Stimulated activated naive B cell treated with anti-CD40 and anti-IgM and Interleukin-4, amounts not matched to agents 10 μg/mL and 1 μg/mL and 100 μg/mL, for 72 hours (primary cell): ENCODE results near the gene MYBPH.

Source experiments
- ATAC-seq, 2 donors: fragments of 150-1000 bp; cut with Tn5 transposase; replicated peaks; 2 replicates each; pipeline ENCODE4 v1.10.0; 2021; ENCODE audit warnings: moderate library complexity in 1 of 2
- DNase-seq: peaks from one replicate; pipeline ENCODE4 v3.0.0; 2021
- H3K27ac Mint-ChIP-seq: one replicate; pipeline ENCODE4 v1.8.0; 2022; ENCODE audit warnings: mild to moderate bottlenecking, mixed read lengths
- H3K27me3 Mint-ChIP-seq, 2 donors: one replicate each; pipeline ENCODE4 v1.8.0; 2022; ENCODE audit warnings: mixed read lengths in 2 of 2
- H3K36me3 Mint-ChIP-seq, 2 donors: one replicate each; pipeline ENCODE4 v1.8.0; 2022; ENCODE audit warnings: mixed read lengths in 2 of 2, mild to moderate bottlenecking in 1 of 2
- H3K4me1 Mint-ChIP-seq, 2 donors: one replicate each; pipeline ENCODE4 v1.8.0; 2022; ENCODE audit warnings: mixed read lengths in 2 of 2, mild to moderate bottlenecking in 1 of 2
- H3K4me3 Mint-ChIP-seq, 2 donors: one replicate each; pipeline ENCODE4 v1.8.0; 2022; ENCODE audit warnings: mild to moderate bottlenecking in 2 of 2, mixed read lengths in 2 of 2, moderate library complexity in 1 of 2
- H3K9me3 Mint-ChIP-seq, 2 donors: one replicate each; pipeline ENCODE4 v1.8.0; 2022; ENCODE audit warnings: mixed read lengths in 2 of 2, mild to moderate bottlenecking in 1 of 2

MYBPH gene

DNA sequence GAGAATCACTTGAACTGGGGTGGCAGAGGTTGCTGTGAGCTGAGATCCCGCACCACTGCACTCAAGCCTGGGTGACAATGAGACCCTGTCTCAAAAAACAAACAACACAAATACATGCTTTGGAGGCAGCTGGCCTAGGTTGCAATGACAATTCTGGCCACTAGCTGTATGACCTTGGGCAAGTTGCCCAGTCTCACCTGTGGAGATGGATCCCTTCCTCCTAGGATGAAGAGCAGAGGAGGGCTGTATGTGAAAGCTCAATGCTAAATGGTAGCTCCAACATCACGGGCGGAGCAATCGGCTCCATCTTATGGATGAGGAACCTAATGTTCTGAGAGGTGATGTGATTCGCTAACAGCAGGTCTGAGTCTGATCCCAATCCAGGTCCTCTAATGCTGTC is 27.5 kb downstream of the MYBPH start:
- peaks cover 0 to 3% of the 10 kb centered on the region in 2 donors for H3K4me1 Mint-ChIP-seq
- no peak overlapping the region for H3K27ac Mint-ChIP-seq
- DNase-seq: no peak
- ATAC-seq: no peak
- H3K27me3 Mint-ChIP-seq: no peaks in the 10 kb centered on the region
- no peak overlapping the region for H3K4me3 Mint-ChIP-seq
- peaks cover 2 to 3% of the 10 kb centered on the region in 2 donors for H3K9me3 Mint-ChIP-seq
- no peaks in the 10 kb centered on the region for H3K36me3 Mint-ChIP-seq

DNA sequence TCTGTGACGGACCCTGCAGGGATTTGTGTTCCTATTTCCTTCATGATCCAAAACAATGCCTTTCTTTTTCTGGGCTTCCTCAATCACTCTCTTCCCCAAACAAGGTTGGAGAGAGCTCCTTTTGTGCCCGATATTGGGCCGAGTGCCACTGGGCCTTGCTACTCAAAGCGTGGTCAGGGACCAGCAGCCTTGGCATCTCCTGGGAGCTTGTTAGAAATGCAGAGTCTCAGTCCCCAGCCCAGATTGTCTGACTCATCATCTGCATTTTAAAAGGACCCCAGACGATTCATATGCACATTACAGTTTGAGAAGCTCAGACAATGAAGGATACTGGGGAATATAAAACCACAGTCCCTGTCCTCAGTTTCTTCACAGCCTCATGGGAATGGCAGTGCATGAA is 28.2 kb downstream of the MYBPH start:
- Mint-ChIP-seq H3K27ac (no peak overlapping the region), H3K27me3 (no peaks in the 10 kb centered on the region), H3K4me1 (peaks cover 4 to 5% of the 10 kb centered on the region in 2 donors), H3K36me3 (no peaks in the 10 kb centered on the region), H3K9me3 (peaks cover 2 to 3% of the 10 kb centered on the region in 2 donors), H3K4me3 (no peak overlapping the region)
- no peak for DNase-seq
- ATAC-seq: no peak

DNA sequence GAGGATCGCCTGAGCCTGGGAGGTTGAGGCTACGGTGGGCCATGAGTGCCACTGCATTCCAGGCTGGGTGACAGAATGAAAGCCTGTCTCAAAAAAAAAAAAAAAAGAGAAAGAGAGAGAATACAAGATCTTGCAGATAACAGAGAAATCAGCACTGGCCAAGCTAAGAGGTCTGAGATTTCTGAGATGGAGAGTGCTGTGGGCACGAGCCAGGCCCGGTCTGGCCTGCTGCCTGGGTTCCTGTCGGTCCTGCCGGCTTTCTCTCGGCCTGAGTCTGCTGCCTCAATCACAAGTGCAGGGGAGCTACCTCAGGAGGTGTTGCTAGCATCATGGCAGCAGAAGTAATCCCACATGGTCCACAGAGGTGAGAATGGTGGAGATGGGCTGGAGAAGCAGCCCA is 29.1 kb downstream of the MYBPH start:
- H3K4me3 Mint-ChIP-seq: no peak overlapping the region
- DNase-seq: no peak
- peaks cover 4 to 10% of the 10 kb centered on the region in 2 donors for H3K4me1 Mint-ChIP-seq
- ATAC-seq: no peak
- peaks cover 2 to 3% of the 10 kb centered on the region in 2 donors for H3K9me3 Mint-ChIP-seq
- no peaks in the 10 kb centered on the region for H3K27me3 Mint-ChIP-seq
- H3K27ac Mint-ChIP-seq: no peak overlapping the region
- H3K36me3 Mint-ChIP-seq: peaks cover 0 to 2% of the 10 kb centered on the region in 2 donors

DNA sequence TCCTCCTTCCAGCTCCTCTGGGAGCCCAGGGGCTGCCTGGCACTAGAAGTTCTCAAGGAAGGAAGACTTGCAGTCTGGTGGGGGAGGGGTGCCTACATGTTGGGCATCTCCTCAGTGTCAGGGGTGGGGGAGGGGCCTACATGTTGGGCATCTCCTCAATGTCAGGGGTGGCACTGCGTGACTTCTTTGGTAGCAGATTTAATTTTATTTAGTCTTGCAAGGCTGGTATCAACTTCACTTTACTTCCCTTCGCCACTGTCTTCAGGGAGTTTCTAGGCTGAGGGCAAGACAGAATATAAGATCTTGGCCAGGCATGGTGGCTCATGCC is 29.6 kb downstream of the MYBPH start:
- H3K27ac Mint-ChIP-seq: no peak overlapping the region
- DNase-seq (no peak), ATAC-seq (no peak)
- H3K9me3 Mint-ChIP-seq: peaks cover 2 to 3% of the 10 kb centered on the region in 2 donors
- H3K4me3 Mint-ChIP-seq: no peak overlapping the region
- H3K4me1 Mint-ChIP-seq: peaks cover 4 to 13% of the 10 kb centered on the region in 2 donors
- H3K27me3 Mint-ChIP-seq: no peaks in the 10 kb centered on the region
- H3K36me3 Mint-ChIP-seq: peaks cover 0 to 2% of the 10 kb centered on the region in 2 donors

DNA sequence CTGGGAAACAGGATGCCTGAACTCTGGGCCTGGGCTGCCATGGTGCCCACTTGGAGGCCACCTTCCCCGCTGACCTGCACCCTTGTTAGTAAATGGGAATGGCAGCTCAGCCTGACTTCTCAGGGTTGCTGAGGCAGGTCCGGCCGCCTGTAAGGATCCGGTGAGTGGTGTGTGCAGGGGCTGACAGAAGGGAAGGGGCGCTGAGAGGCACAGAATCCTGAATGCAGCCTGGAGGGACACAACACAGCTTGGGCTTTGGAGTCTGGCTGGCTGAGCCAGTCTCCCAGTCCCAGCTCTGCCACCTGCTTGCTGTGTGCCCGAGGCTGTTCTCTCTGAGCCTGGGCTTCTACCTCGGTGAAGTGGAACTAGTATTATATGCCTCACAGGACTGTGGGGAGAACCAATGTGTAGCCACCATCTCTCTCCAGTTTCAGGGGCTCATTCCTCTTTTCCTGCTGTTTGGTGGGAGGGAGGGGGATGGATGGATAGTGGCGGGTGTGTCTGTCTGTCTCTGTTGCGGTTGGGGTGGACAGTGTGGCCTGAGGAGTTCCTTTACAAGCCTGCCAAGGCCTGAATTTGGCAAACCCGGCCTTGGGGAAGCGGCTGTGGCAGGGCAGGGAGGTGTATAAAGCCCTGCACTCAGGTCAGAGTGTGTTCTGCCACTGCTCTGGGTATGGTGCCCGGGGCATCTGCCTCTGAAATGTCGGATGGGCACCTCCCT is 30.1 kb downstream of the MYBPH start:
- peaks cover 2 to 3% of the 10 kb centered on the region in 2 donors for H3K9me3 Mint-ChIP-seq
- H3K36me3 Mint-ChIP-seq: peaks cover 0 to 2% of the 10 kb centered on the region in 2 donors
- no peak for DNase-seq
- H3K4me1 Mint-ChIP-seq: peaks cover 6 to 18% of the 10 kb centered on the region in 2 donors
- no peak for ATAC-seq
- H3K27ac Mint-ChIP-seq: no peak overlapping the region
- H3K4me3 Mint-ChIP-seq: no peak overlapping the region
- no peaks in the 10 kb centered on the region for H3K27me3 Mint-ChIP-seq

DNA sequence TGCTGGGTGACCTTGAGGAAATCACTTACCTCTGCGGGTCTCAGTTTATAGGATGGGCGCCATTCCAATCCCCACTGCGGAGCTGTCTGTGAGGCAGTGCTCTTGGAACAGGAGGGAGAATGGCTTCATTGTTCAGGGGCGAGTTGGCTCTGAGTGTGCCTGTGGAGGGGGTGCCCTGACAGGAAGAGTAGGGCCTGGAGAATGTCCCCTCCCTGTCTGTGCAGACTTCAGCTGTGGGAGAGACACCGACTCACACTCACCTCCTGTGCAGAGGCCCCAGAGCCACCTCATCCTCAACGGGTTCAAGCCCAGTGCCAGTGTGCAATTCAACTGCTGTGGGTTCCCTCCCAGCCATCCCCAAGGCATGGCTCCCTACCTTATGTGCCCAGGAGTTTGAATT is 31.0 kb downstream of the MYBPH start:
- no peak for ATAC-seq

DNA sequence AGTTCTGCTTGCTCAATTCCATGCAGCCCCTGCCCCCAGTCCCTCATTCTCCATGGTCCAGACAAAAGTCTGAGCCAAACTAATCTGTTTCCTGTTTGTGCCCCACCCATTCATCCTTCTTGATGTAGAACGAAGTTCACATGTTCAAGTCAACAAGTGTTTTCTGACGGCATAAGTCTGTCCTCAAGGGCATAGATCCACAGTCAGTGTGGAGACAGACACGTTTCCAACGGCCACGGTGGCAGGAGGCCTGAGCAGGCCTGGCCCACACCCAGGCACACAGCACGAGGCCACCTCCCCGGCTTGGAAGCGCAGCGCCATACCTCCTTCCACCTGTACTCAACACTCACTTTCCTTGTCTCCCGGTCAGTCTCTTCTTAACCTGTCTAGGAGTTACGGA is 32.0 kb downstream of the MYBPH start:
- DNase-seq (no peak), ATAC-seq (no peak)
- Mint-ChIP-seq H3K36me3 (peaks cover 0 to 2% of the 10 kb centered on the region in 2 donors), H3K4me3 (no peak overlapping the region), H3K4me1 (peaks cover 3 to 18% of the 10 kb centered on the region in 2 donors), H3K27ac (no peak overlapping the region), H3K27me3 (no peaks in the 10 kb centered on the region), H3K9me3 (peaks cover 2 to 3% of the 10 kb centered on the region in 2 donors)

More for the DNA sequence above, 31.0 kb downstream of the MYBPH start:
- peaks cover 6 to 18% of the 10 kb centered on the region in 2 donors for H3K4me1 Mint-ChIP-seq
- no peak overlapping the region for H3K4me3 Mint-ChIP-seq
- no peak for DNase-seq
- peaks cover 0 to 2% of the 10 kb centered on the region in 2 donors for H3K36me3 Mint-ChIP-seq
- H3K27me3 Mint-ChIP-seq: no peaks in the 10 kb centered on the region
- peaks cover 2 to 3% of the 10 kb centered on the region in 2 donors for H3K9me3 Mint-ChIP-seq
- no peak overlapping the region for H3K27ac Mint-ChIP-seq

DNA sequence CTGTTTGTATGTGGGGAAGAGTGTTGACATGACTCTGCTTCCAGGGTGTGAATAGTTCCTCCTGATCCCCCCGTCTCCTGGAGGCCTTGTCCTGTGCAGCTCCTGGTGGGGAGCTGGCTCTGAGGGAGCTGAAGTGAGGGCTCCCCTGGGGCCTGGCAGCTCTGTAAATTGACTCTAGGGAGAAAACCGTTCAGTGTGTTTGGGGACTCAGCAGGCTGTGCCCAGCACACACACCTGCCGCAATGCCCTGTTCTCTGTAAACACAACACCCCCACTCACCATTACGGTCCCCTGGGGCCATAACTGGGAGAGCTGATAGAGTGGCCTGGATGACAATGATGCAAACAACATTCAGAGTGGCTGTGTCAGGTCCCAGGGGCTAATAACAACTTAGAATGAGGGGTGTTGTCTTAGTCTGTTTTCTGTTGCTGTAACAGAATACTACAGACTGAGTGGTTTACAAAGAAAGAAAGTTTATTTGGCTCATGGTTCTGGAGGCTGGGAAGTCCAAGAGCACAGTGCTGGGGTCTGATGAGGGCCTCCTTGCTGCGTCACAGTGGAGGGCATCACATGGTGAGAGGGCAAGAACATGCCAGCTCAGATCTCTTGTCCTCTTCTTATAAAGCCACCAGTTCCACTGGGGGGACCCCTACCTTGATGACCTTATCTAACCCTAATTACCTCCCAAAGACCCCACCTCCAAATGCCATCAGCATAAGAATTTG is 32.8 kb downstream of the MYBPH start:
- H3K9me3 Mint-ChIP-seq: peaks cover 2 to 3% of the 10 kb centered on the region in 2 donors
- no peak overlapping the region for H3K4me3 Mint-ChIP-seq
- no peak for DNase-seq
- peak; percentile 53 to 62 for ATAC-seq
- peaks cover 3 to 18% of the 10 kb centered on the region in 2 donors for H3K4me1 Mint-ChIP-seq
- no peaks in the 10 kb centered on the region for H3K27me3 Mint-ChIP-seq
- H3K27ac Mint-ChIP-seq: peak overlapping the region; percentile 53
- peaks cover 0 to 2% of the 10 kb centered on the region in 2 donors for H3K36me3 Mint-ChIP-seq

DNA sequence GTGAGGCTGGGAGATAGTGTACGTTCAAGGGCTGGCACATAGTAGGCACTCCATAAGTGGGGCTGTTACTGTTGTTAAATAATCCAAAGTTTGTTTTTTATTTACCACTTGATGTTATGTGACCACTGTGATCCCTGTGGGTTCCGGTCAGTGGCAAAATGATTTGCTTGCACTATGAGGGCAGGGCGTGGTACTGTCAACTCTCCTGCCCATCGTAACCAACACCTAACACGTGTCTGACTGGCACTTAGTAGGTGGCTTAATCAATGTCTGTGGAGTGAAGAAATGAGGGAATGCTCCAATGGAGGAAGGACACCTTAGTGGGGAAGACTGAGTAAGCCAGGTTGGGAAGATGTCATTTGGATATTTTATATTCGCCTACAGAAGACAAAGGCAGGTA is 33.5 kb downstream of the MYBPH start:
- Mint-ChIP-seq H3K4me1 (peaks cover 3 to 18% of the 10 kb centered on the region in 2 donors), H3K36me3 (peaks cover 0 to 2% of the 10 kb centered on the region in 2 donors), H3K27ac (no peak overlapping the region), H3K4me3 (no peak overlapping the region), H3K9me3 (peaks cover 2 to 3% of the 10 kb centered on the region in 2 donors), H3K27me3 (peaks cover 0 to 3% of the 10 kb centered on the region in 2 donors)
- DNase-seq (no peak), ATAC-seq (no peak)

DNA sequence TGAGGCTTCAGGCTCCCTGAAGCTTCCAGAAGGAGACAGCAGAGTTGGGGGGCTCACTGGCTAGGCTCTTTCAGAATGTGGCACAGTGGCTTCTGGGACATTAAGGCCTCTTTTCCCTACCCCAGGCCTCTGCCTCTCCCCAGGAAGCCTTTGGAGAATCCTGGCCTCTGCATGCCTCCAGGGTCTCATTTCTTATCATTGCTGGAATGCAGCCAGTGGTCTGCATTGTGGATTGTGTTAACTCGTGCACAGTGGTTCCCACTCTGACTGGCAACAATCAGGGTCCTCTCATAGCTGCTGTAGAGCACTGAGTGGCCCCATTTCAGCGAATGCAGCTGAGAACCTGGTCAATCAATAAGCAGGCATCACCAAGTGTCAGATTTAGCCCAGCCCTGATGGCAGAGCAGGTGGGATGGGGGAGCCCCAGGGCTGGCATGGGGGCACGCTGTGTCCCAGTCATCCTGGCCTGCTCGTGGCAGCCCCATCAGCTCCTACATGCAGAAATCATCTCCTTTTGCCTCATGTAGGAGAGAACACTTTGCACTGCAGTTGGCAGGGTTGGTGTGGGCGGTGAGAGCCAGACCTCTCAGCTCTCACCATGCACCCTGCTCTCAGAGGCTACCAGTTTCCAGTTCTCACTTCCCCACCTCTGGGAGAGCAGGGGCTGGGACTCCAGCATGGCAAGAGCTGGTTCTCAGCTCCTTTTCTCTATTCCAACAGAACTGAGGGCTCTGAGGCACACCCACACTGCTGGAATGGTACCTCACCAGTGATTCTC is 34.7 kb downstream of the MYBPH start:
- peak; percentile 84 to 86 for ATAC-seq
- peaks cover 6 to 25% of the 10 kb centered on the region in 2 donors for H3K4me1 Mint-ChIP-seq
- peaks cover 2 to 3% of the 10 kb centered on the region in 2 donors for H3K9me3 Mint-ChIP-seq
- no peak overlapping the region for H3K27ac Mint-ChIP-seq
- peaks cover 0 to 2% of the 10 kb centered on the region in 2 donors for H3K36me3 Mint-ChIP-seq
- DNase-seq: peak; percentile 14
- peaks cover 0 to 8% of the 10 kb centered on the region in 2 donors for H3K27me3 Mint-ChIP-seq
- no peak overlapping the region for H3K4me3 Mint-ChIP-seq

DNA sequence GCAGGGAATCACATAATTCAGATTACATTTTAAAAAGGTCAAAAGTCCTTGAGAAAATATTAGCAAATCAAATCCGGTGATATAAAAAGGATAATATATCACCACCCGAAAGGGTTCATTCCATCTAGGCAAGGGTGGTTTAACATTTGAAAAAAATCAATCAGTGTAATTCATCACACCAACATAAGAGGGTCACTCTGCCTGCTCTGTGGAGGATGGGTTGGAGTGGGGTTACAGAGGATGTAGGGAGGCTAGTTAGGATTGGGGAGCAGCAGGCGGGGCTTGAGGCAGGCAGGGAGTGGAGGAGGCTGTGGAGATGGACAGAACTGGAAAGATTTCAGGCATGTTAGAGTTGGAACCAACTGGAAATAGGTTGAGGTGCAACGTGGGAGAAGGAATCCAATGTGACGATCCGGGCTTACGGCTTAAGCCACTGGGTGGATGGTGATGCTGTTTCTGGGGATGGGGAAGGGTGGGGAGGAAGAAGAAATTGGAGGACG is 35.6 kb downstream of the MYBPH start:
- Mint-ChIP-seq H3K27ac (no peak overlapping the region), H3K27me3 (peaks cover 0 to 8% of the 10 kb centered on the region in 2 donors), H3K4me3 (no peak overlapping the region), H3K4me1 (peaks cover 8 to 29% of the 10 kb centered on the region in 2 donors), H3K9me3 (peaks cover 2 to 3% of the 10 kb centered on the region in 2 donors), H3K36me3 (peaks cover 0 to 2% of the 10 kb centered on the region in 2 donors)
- DNase-seq (no peak), ATAC-seq (no peak)

DNA sequence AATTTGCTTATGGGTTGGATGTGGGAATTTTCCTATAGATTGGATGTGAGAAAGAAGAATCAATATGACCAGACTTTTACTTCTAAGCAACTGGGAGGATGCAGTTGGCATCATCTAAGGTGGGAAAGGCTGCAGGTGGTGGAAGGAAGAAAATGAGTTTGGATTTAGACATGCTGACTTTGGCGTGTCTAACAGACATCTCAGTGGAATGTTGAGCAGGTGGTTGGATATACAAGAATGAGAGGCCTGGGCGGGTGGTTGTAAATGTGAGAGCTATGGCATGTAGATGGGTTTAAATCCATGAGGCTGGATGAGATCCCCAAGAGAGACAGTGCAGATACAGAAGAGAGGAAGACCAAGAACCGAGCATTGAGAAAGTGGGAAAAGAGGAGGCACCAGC is 37.6 kb downstream of the MYBPH start:
- Mint-ChIP-seq H3K36me3 (peaks cover 0 to 2% of the 10 kb centered on the region in 2 donors), H3K9me3 (no peaks in the 10 kb centered on the region), H3K27me3 (peaks cover 0 to 8% of the 10 kb centered on the region in 2 donors), H3K4me1 (peaks cover 8 to 29% of the 10 kb centered on the region in 2 donors), H3K4me3 (no peak overlapping the region), H3K27ac (no peak overlapping the region)
- no peak for ATAC-seq
- no peak for DNase-seq

DNA sequence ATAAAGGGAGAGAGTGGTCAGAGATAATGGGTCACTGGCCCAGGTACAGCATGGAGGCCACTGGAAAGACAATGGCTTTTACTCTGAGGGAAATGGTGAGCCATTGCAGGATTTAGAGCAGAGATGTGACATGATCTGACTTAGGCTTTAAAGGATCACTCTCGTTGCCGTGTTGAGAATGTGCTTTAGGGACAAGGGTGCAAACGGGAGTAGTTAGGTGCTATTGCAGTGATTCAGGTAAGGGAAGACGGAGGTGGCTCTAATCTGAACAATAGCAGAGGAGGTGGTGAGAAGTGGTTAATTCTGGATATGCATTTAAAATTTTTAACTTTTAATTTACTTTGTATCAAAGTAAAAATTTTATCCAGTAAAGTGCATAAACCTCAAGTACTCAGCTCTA is 38.3 kb downstream of the MYBPH start:
- Mint-ChIP-seq H3K9me3 (no peaks in the 10 kb centered on the region), H3K36me3 (peaks cover 0 to 2% of the 10 kb centered on the region in 2 donors), H3K4me3 (no peak overlapping the region), H3K27me3 (peaks cover 0 to 8% of the 10 kb centered on the region in 2 donors), H3K27ac (no peak overlapping the region), H3K4me1 (peaks cover 7 to 23% of the 10 kb centered on the region in 2 donors)
- ATAC-seq (no peak), DNase-seq (no peak)

DNA sequence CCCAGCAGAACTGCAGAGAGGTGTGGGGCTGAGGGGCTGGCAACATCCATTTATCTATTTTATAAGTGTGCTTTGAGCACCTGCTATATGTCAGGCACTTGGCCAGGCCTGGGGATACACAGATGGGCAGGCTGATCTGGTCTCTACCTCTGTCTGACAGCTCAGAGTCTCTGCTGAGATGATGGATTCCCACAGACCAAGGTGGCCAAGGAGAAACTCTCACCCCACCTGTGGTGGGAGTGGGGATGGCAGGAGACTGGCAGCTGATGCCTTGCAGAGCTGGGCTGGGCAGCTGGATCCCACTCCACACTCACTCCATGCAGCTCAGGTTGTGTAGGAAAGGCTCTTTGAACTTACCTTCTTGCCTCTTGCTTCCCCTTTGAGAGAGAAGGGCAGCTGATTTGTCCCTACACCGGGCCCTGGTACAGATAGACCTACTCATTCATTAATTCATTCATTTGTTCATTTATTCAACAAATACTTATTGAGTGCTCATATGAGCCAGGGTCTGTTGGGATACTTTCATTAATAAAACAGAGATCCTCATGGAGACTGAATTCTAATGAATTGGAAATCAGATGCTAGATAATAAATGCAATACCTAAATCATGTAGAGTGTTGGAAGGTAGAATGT is 39.1 kb downstream of the MYBPH start:
- peak; percentile 31 to 33 for ATAC-seq
- no peaks in the 10 kb centered on the region for H3K36me3 Mint-ChIP-seq
- no peak overlapping the region for H3K27ac Mint-ChIP-seq
- no peaks in the 10 kb centered on the region for H3K9me3 Mint-ChIP-seq
- no peak for DNase-seq
- peaks cover 0 to 8% of the 10 kb centered on the region in 2 donors for H3K27me3 Mint-ChIP-seq
- H3K4me1 Mint-ChIP-seq: peaks cover 7 to 19% of the 10 kb centered on the region in 2 donors
- H3K4me3 Mint-ChIP-seq: no peak overlapping the region
